NB4 (cell line): ENCODE measurements around the gene BPIFB6.
A peak's percentile ranks its signal among the peaks of the same experiment; 100 is the strongest.

Experiments used
- DNase-seq: peaks from one replicate; pipeline ENCODE4 v3.0.0; 2010; ENCODE audit warnings: low read depth
- H3K4me3 ChIP-seq: one replicate; pipeline ENCODE4 v1.5.1; 2011; ENCODE audit warnings: mild to moderate bottlenecking, low read depth, low read length, moderate library complexity
- MYC ChIP-seq: IDR thresholded peaks from 2 replicates; pipeline ENCODE4 v1.6.1; 2011; ENCODE audit warnings: low read depth, low read length
- POLR2A ChIP-seq: IDR thresholded peaks from 2 replicates; pipeline ENCODE4 v1.6.1; 2011; ENCODE audit warnings: mild to moderate bottlenecking; ENCODE audit not compliant: insufficient read length; ENCODE audit errors: extremely low read depth
- TF ChIP-seq, protein P1 (sequence below): IDR thresholded peaks from 2 replicates; pipeline ENCODE4 v1.6.1; 2011; ENCODE audit warnings: low read depth, low read length
- TF ChIP-seq, protein P2 (sequence below): IDR thresholded peaks from one replicate; pipeline ENCODE4 v1.5.1; 2012; ENCODE audit warnings: low read depth, low read length

BPIFB6 gene

DNA sequence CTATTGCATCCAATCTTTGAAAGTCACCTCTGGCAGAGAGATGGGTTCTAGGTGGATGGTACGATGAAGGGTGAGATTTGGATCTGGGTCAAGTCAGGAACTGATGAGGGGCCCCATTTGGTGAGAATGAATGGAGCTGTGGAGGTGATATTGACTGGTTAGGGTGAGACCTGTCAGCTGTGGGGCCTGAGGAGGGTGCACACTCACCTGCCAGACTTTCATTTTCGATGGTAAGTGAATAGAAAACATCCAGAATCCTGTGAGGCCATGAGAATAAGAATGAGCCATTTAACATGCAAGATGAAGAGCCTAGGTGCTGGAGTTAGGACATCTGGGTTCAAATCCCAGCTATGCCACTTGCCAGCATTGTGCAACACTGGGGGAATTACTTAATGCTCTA lies 34.0 kb upstream of the BPIFB6 start:
- H3K4me3 ChIP-seq = no peak overlapping the region
- DNase-seq = no peak
- TF ChIP-seq, protein P1, sequence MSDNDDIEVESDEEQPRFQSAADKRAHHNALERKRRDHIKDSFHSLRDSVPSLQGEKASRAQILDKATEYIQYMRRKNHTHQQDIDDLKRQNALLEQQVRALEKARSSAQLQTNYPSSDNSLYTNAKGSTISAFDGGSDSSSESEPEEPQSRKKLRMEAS = no peak
- no peak for TF ChIP-seq MYC
- no peak for TF ChIP-seq POLR2A
- TF ChIP-seq, protein P2, sequence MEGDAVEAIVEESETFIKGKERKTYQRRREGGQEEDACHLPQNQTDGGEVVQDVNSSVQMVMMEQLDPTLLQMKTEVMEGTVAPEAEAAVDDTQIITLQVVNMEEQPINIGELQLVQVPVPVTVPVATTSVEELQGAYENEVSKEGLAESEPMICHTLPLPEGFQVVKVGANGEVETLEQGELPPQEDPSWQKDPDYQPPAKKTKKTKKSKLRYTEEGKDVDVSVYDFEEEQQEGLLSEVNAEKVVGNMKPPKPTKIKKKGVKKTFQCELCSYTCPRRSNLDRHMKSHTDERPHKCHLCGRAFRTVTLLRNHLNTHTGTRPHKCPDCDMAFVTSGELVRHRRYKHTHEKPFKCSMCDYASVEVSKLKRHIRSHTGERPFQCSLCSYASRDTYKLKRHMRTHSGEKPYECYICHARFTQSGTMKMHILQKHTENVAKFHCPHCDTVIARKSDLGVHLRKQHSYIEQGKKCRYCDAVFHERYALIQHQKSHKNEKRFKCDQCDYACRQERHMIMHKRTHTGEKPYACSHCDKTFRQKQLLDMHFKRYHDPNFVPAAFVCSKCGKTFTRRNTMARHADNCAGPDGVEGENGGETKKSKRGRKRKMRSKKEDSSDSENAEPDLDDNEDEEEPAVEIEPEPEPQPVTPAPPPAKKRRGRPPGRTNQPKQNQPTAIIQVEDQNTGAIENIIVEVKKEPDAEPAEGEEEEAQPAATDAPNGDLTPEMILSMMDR = no peak

DNA sequence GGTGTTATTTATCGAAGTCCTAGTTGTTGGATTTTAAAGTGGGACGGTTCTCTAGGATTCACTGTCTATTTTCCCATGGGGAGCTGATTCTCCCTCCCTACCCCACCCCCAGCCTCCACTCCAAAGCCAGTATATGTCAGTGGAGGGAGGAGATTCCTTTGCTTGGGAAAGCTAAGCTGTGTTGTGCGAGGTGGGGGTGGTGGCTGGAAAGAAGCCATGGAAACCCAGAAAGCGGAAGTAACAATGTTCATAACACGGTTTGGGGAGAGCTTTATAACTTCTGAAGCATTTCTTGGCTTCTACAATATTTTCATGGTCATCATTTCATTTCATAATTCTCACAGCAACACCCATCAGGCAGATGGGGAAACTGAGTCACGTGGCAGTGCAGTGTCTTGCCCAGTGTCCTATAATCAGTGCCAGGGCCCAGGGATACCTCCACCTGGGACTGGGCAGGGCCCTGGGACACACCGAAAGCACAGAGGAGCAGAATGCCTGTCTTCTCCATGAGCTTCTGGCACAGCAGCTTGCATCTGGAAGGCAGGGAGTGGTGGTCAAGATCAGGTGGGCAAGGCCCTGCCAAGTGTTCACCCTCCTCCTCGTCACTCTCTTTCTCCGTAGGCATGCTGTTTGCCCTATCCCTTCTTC lies 31.7 kb upstream of the BPIFB6 start:
- peak; percentile 22 for DNase-seq
- TF ChIP-seq, protein P2 = no peak
- TF ChIP-seq, protein P1 = no peak
- TF ChIP-seq MYC (no peak), POLR2A (no peak)

DNA sequence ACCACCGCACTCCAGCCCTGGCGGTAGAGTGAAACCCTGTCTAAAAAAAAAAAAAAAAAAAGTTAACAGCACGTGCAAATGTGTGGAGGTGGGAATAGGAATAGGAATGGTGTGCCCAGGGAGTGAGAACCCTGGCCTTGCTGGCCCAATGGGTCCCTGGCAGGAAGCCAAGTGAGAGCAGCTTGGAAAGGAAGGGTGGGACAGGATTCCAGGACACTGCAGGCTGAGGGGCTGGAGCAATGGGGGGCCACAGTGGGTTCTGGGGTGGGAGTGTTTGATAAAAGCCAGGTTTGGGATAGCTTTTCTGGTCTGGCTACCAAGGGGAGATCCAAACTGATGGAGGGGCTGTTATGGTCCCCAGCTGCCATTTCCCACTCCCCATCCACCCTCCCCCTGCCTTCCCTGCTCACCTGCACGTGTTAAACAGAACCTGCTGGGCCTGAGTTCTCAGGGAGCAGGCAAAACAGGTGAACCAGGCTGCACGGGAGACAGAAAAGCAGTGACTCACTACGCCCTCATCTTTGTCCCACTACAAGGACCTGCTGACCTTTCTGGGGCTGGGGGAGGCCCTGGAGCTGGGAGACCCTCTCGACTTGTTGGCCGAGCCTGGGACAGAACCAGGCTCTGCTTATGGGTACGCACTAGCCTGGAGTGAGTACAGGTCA lies 30.5 kb upstream of the BPIFB6 start:
- H3K4me3 ChIP-seq = no peak overlapping the region
- DNase-seq = no peak
- TF ChIP-seq MYC = no peak
- TF ChIP-seq, protein P2 = no peak
- no peak for TF ChIP-seq POLR2A
- TF ChIP-seq, protein P1 = no peak

More for the DNA sequence above, 31.7 kb upstream of the BPIFB6 start:
- H3K4me3 ChIP-seq = no peak overlapping the region

- DNase-seq = no peak
- TF ChIP-seq POLR2A = no peak
- TF ChIP-seq MYC = no peak
- TF ChIP-seq, protein P1 = no peak
- TF ChIP-seq, protein P2 = no peak
- no peak overlapping the region for H3K4me3 ChIP-seq
Observed at GRCh38 chr20:33002087-33002808, 29.2 kb upstream of the BPIFB6 start.

DNA sequence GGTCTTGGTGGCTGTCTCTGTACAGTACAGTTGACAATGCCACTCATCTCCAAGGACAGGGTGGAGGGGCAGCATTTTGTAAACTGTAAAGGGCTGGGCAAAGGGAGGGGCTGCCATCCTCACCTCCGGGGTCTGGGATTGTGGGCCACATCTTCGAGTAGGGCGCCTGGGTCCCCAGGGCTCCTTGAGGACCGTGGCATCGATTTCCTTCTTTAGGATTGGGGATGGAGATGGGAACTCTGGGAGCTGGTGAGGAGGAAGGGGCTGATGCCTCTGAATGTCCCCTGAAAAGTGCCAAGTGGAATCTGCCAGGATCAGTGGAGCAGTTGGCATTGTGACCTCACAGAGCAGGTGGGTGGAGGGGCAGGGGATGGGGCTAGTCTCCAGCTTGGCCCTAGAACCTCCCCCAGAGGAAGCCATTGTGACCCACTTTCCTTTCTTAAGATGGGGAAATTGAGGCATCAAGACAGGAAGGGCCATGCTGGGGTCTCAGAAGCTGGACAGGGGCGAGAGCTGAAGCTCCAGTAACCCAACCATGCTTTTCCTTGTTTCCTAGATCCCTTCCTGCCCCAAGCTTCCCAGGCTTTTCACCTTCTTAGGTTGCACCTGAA lies 27.2 kb upstream of the BPIFB6 start, which contains the start of gene SUN5:
Gene SUN5 (minus strand): TSS at position 293 of the 611 bp plus-strand sequence. CDS start 93 bp downstream, at position 200.
- no peak for DNase-seq
- H3K4me3 ChIP-seq = no peak within 1 kb of the TSS
- TF ChIP-seq MYC (no peak), POLR2A (no peak)
- TF ChIP-seq, protein P1 = no peak
- TF ChIP-seq, protein P2 = no peak
